ENCODE measurements around the gene TRIM61.
A peak's percentile ranks its signal among the peaks of the same experiment; 100 is the strongest.
"Not testable (repeated sequence)": the region's sequence is repeated elsewhere in the genome, so short reads cannot be mapped to it uniquely, and the experiment has no call there.

Gene TRIM61

DNA sequence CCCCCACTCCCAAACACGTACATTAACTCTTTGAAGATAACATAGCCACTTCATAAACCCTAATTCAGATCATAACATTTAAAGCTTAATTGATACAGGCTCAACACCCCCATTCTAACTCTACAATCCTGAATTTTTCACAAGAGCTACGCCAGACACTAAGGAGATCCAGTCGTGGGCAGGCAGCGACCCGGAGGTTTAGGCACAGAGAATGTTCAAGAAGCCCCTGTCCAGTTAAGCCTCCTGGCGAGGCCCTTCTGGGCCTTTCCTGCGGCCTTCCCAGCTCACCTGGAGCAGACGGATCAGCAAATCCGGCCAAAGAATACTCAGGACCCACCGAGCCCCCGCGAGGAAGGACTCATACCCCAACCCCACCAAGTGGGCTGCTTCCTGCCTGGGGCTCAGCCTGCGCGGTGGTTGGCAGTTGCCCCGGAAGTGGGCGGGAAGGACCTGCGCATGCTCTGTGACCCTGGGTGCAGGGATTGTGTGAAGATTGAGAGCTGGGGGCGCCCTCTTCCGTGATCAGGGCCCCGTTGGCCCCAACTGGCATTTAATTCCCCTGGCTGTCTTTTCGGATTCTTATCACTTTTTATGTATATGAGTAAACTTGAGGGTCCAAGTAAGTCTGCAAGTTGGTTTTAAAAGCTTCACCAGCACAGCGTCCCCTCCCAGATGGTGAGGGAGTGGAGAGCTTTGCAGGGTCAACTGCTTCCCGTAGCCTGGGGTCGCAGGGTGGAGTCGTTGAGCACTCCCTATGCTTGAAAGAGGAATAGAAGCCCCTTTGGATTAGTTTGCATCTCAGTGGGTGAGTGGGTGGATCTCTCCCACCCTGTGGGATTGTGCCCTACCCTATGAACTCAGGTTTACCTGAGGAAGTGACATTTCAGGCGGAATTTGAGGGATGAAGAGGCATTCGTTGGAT lies at the start of gene TRIM61:
TSS of gene TRIM61 (minus strand) at position 415 of the 922 bp plus-strand sequence. CDS start 7,655 bp downstream, outside the sequence.
- peak; percentile 3 to 7 for DNase-seq (ENCODE audit: low read depth in 2 of 2, low spot score in 1 of 2)

GRCh38 chr4:165025782-165026181 lies 48.3 kb upstream of the TRIM61 start:
- not testable (repeated sequence) for DNase-seq (ENCODE audit: low read depth in 2 of 2, low spot score in 1 of 2)

DNA sequence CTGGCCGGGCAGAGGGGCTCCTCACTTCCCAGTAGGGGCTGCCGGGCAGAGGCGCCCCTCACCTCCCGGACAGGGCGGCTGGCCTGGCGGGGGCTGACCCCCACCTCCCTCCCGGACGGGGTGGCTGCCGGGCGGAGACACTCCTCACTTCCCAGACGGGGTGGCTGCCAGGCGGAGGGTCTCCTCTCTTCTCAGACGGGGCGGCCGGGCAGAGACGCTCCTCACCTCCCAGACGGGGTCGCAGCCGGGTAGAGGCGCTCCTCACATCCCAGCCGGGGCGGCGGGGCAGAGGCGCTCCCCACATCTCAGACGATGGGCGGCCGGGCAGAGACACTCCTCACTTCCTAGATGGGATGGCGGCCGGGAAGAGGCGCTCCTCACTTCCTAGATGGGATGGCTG lies 42.5 kb upstream of the TRIM61 start:
- DNase-seq (ENCODE audit: low read depth in 2 of 2, low spot score in 1 of 2) = not testable (repeated sequence)

DNA sequence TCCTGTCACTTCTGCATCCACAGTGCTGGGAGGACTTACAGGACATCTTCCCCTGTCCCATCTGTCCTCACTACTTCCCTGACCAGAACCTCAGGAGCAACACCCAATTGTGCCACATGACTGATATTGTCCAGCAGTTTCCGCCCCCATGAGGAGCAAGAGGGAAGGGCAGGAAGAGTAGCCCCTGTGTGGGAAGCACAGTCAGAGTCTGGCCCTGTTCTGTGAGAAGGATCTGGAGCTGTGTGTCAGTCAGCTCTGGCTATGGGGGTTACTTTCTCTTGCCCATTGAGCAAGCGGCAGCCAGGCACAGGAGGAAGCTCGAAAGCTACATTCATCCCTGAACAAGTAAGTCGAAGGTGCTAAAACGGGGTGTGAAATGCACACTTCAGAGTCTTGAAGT lies 39.5 kb upstream of the TRIM61 start:
- no peak for DNase-seq (ENCODE audit: low read depth in 2 of 2, low spot score in 1 of 2)

DNA sequence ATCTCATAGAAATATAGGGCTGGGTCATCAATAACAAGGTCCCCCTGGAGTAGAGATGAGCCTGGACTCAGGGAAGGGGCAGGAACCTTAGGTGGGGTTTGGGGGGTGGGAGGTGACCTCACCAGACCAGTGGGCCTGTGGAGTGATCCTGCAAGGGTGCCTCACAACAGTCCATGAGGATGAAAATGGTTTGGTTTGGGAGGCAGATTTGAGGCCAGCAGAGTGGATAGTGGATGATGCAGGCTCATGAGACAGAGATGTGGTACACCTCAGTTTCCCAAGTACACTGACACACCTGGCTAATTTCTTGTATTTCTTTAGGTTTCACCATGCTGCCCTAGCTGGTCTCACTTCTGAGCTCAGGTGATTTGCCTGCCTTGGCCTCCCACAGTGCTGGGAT lies 36.2 kb upstream of the TRIM61 start:
- no peak for DNase-seq (ENCODE audit: low read depth in 2 of 2, low spot score in 1 of 2)

DNA sequence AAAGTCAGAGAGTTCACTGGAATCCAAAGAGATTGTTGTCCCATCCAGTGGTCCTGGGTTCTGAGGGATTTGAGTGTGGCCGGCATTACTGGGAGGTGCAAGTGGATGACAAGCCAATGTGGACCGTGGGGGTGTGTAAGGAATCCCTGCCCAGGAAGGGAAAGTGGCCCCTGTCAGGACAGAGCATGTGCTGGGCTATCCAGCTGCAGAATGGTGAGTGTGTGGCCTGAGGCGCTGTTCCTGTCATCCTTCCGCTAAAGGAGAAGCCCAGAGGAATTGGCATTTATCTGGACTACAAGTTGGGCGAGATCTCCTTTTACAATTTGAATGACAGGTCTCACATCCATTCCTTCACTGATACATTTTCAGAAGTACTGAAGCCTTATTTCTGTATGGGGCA lies 33.9 kb upstream of the TRIM61 start:
- DNase-seq (ENCODE audit: low read depth in 2 of 2, low spot score in 1 of 2) = no peak

DNA sequence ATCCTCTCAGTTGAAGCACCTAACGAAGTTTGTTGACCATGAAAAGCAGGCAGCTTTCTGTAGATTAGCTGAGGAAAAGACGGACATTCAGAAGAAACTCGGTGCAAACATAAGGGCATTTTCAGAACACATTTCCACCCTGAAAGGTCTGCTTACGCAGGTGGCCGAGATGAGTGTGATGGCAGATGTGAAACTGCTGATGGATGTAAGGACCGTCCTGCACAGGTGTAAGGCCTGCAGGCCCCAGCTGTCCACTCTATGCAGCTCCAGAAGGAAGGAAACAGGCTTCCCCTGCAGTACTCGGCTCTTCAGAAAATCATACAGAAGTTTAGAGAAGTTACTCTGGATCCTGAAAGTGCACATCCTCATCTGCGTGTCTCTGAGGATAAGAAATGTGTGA lies 33.5 kb upstream of the TRIM61 start:
- no peak for DNase-seq (ENCODE audit: low read depth in 2 of 2, low spot score in 1 of 2)

DNA sequence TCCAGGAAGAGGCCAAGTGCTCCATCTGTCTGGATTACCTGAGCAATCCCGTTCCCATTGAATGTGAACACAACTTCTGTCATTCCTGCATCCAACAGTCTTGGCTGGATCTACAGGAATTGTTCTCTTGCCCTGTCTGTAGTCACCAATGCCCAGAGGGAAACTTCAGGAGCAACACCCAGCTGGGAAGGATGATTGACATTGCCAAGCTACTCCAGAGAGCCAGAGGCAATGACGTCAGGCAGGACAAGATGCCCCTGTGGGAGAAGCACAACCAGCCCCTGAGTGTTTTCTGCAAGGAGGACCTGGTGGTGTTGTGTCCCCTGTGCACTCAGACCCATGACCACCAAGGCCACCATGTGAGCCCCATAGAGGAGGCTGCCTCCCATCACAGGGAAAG lies 33.0 kb upstream of the TRIM61 start:
- no peak for DNase-seq (ENCODE audit: low read depth in 2 of 2, low spot score in 1 of 2)

GRCh38 chr4:165009493-165010227 lies 32.2 kb upstream of the TRIM61 start:
- no peak for DNase-seq (ENCODE audit: low read depth in 2 of 2, low spot score in 1 of 2)

GRCh38 chr4:165006886-165007285 lies 29.4 kb upstream of the TRIM61 start:
- no peak for DNase-seq (ENCODE audit: low read depth in 2 of 2, low spot score in 1 of 2)

DNA sequence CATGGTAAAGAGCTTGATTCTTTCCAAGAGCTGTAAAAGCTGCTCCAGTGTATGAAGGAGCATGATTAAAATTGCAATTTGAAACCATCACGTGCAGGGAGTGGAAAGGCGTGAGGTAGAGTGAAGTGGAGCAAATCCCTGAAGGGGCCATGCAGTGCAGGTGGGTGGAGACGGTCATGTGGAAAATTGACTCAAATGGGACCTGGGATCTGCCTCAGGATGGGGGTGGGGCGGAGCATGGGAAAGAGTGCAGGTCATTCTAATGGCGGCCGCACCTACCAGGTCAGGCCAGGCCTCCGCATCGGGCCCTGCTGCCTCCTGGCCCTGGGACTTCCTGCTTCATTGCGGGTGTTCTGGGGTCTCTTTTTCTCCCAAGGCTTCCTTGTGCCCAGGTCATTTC lies 29.0 kb upstream of the TRIM61 start:
- DNase-seq (ENCODE audit: low read depth in 2 of 2, low spot score in 1 of 2) = no peak

GRCh38 chr4:165005352-165005925 lies 28.0 kb upstream of the TRIM61 start:
- DNase-seq (ENCODE audit: low read depth in 2 of 2, low spot score in 1 of 2) = no peak

GRCh38 chr4:165001957-165002356 lies 24.5 kb upstream of the TRIM61 start:
- DNase-seq (ENCODE audit: low read depth in 2 of 2, low spot score in 1 of 2) = not testable (repeated sequence)

DNA sequence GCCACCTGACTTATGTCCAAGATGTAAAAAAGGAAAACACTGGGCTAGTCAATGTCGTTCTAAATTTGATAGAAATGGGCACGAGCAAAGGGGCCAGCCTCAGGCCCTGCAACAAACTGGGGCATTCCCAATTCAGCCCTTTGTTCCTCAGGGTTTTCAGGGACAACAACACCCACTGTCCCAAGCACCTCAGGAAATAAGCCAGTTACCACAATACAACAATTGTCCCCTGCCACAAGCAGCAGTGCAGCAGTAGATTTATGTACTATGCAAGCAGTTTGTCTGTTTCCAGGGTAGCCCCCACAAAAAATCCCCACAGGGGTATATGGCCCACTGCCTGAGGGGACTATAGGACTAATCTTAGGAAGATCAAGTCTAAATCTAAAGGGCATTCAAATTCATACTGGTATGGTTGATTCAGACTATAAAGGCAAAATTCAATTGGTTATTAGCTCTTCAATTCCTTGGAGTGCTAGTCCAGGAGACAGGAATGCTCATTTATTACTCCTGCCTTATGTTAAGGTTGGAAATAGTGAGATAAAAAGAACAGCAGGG lies 21.1 kb upstream of the TRIM61 start:
- not testable (repeated sequence) for DNase-seq (ENCODE audit: low read depth in 2 of 2, low spot score in 1 of 2)

GRCh38 chr4:164997941-164998340 lies 20.5 kb upstream of the TRIM61 start:
- DNase-seq (ENCODE audit: low read depth in 2 of 2, low spot score in 1 of 2) = no peak

GRCh38 chr4:164997324-164997723 lies 19.9 kb upstream of the TRIM61 start:
- no peak for DNase-seq (ENCODE audit: low read depth in 2 of 2, low spot score in 1 of 2)

DNA sequence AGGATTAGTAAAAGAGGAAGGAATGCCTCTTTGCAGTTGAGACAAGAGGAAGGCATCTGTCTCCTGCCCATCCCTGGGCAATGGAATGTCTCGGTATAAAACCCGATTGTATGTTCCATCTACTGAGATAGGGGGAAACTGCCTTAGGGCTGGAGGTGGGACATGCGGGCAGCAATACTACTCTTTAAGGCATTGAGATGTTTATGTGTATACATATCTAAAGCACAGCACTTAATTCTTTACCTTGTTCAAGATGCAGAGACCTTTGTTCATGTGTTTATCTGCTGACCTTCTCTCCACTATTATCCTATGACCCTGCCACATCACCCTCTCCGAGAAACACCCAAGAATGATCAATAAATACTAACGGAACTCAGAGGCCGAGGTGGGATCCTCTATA lies 18.7 kb upstream of the TRIM61 start:
- DNase-seq (ENCODE audit: low read depth in 2 of 2, low spot score in 1 of 2) = not testable (repeated sequence)

DNA sequence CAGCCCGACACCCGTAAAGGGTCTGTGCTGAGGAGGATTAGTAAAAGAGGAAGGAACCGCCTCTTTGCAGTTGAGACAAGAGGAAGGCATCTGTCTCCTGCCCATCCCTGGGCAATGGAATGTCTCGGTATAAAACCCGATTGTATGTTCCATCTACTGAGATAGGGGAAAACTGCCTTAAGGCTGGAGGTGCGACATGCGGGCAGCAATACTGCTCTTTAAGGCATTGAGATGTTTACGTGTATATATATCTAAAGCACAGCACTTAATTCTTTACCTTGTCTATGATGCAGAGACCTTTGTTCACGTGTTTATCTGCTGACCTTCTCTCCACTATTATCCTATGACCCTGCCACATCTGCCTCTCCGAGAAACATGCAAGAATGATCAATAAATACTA lies 13.3 kb upstream of the TRIM61 start:
- DNase-seq (ENCODE audit: low read depth in 2 of 2, low spot score in 1 of 2) = not testable (repeated sequence)

- DNase-seq (ENCODE audit: low read depth in 2 of 2, low spot score in 1 of 2) = no peak
Observed at GRCh38 chr4:164989471-164989870, 12.0 kb upstream of the TRIM61 start.

- not testable (repeated sequence) for DNase-seq (ENCODE audit: low read depth in 2 of 2, low spot score in 1 of 2)
Observed at GRCh38 chr4:164971929-164972328, 5.5 kb downstream of the TRIM61 start.

DNA sequence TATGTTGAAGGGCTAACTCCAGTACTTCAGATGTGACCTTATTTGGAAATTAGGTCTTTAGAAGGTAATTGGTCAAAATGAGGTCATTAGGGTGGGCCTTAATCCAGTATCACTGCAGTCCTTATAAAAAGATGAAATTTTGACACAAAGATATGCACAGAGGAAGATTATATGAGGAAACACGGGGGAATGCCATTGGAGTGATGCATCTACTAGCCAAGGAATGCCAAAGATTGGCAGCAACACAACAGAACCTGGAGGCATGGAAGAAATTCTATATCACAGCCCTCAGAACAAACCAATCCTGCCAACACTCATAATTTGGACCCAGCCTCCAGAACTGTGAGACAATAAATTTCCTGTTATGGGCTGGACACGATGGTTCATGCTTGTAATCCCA lies 17.6 kb downstream of the TRIM61 start:
- DNase-seq (ENCODE audit: low read depth in 2 of 2, low spot score in 1 of 2) = no peak
